HG03097 (cell line): ENCODE data around the gene PCDHGC3.

Experiments
- ATAC-seq: cut with Tn5 transposase; IDR thresholded peaks from one replicate; pipeline ENCODE4 v1.9.1; 2021; ENCODE audit not compliant: unreplicated experiment, low FRiP score

Gene PCDHGC3

GRCh38 chr5:141506381-141507155 lies 30.8 kb downstream of the PCDHGC3 start:
- ATAC-seq, result no peak

GRCh38 chr5:141507387-141508091 lies 31.8 kb downstream of the PCDHGC3 start:
- ATAC-seq, result peak; percentile 48

- no peak for ATAC-seq
Measured at GRCh38 chr5:141508440-141508797, 32.7 kb downstream of the PCDHGC3 start.

GRCh38 chr5:141508798-141509611 lies 33.2 kb downstream of the PCDHGC3 start:
- ATAC-seq, result no peak

GRCh38 chr5:141510160-141510559 lies 34.4 kb downstream of the PCDHGC3 start:
- no peak for ATAC-seq

GRCh38 chr5:141510850-141511601 lies 35.3 kb downstream of the PCDHGC3 start:
- ATAC-seq, result no peak

- no peak for ATAC-seq
Measured at GRCh38 chr5:141511771-141512325, 36.1 kb downstream of the PCDHGC3 start.

- ATAC-seq, result peak; percentile 27
Measured at GRCh38 chr5:141512390-141512910, 36.7 kb downstream of the PCDHGC3 start.

- no peak for ATAC-seq
Measured at GRCh38 chr5:141512911-141513626, 37.3 kb downstream of the PCDHGC3 start.

- ATAC-seq, result no peak
Measured at GRCh38 chr5:141513627-141514329, 38.0 kb downstream of the PCDHGC3 start.

- ATAC-seq, result no peak
Measured at GRCh38 chr5:141514330-141515133, 38.8 kb downstream of the PCDHGC3 start.

GRCh38 chr5:141515141-141515540 lies 39.4 kb downstream of the PCDHGC3 start:
- no peak for ATAC-seq

GRCh38 chr5:141515946-141516671 lies 40.3 kb downstream of the PCDHGC3 start:
- ATAC-seq, result no peak

- ATAC-seq, result no peak
Measured at GRCh38 chr5:141516672-141517025, 40.9 kb downstream of the PCDHGC3 start.

GRCh38 chr5:141517312-141517711 lies 41.5 kb downstream of the PCDHGC3 start:
- no peak for ATAC-seq

GRCh38 chr5:141517880-141518617 lies 42.3 kb downstream of the PCDHGC3 start:
- ATAC-seq, result no peak

- no peak for ATAC-seq
Measured at GRCh38 chr5:141518618-141519015, 42.9 kb downstream of the PCDHGC3 start.
